Urothelium cell line (cell line): ENCODE data around the gene GALNT18.

Experiments used
- DNase-seq: peaks from one replicate; pipeline ENCODE4 v3.0.0; 2011; ENCODE audit warnings: low spot score, mixed read lengths
- FAIRE-seq: peaks from 2 replicates; lab custom pipeline; 2011; peaks lifted over from hg19 to GRCh38; lab: Jason Lieb, UNC

Gene GALNT18

GRCh38 chr11:11291041-11292015 is 330.5 kb downstream of the GALNT18 start:
- no peak for FAIRE-seq
- no peak for DNase-seq

- FAIRE-seq (no peak), DNase-seq (no peak)
Measured at GRCh38 chr11:11290354-11290753, 331.5 kb downstream of the GALNT18 start.

GRCh38 chr11:11289669-11290068 is 332.1 kb downstream of the GALNT18 start:
- FAIRE-seq (no peak), DNase-seq (no peak)

GRCh38 chr11:11288972-11289616 is 332.7 kb downstream of the GALNT18 start:
- no peak for DNase-seq
- no peak for FAIRE-seq

GRCh38 chr11:11284481-11284880 is 337.3 kb downstream of the GALNT18 start:
- no peak for FAIRE-seq
- no peak for DNase-seq

- no peak for FAIRE-seq
Measured at GRCh38 chr11:11281626-11282025, 340.2 kb downstream of the GALNT18 start.

GRCh38 chr11:11280826-11281225 is 341.0 kb downstream of the GALNT18 start:
- DNase-seq (no peak), FAIRE-seq (no peak)

More at GRCh38 chr11:11281626-11282025, 340.2 kb downstream of the GALNT18 start:
- DNase-seq = no peak

GRCh38 chr11:11279956-11280689 is 341.7 kb downstream of the GALNT18 start:
- FAIRE-seq (no peak), DNase-seq (peak; percentile 40)

GRCh38 chr11:11272254-11272653 is 349.6 kb downstream of the GALNT18 start:
- no peak for FAIRE-seq
- DNase-seq = no peak

GRCh38 chr11:11270236-11270775 is 351.5 kb downstream of the GALNT18 start:
- DNase-seq = no peak

GRCh38 chr11:11268706-11269105 is 353.1 kb downstream of the GALNT18 start:
- DNase-seq (no peak), FAIRE-seq (no peak)

More at GRCh38 chr11:11270236-11270775, 351.5 kb downstream of the GALNT18 start:
- FAIRE-seq = no peak

- no peak for FAIRE-seq
- DNase-seq = no peak
Measured at GRCh38 chr11:11268119-11268518, 353.7 kb downstream of the GALNT18 start.

GRCh38 chr11:11267312-11267711 is 354.5 kb downstream of the GALNT18 start:
- FAIRE-seq (no peak), DNase-seq (no peak)

- DNase-seq (peak; percentile 72), FAIRE-seq (no peak)
Measured at GRCh38 chr11:11265994-11266606, 355.7 kb downstream of the GALNT18 start.

- no peak for FAIRE-seq
- DNase-seq = no peak
Measured at GRCh38 chr11:11265320-11265719, 356.5 kb downstream of the GALNT18 start.

- FAIRE-seq (no peak), DNase-seq (no peak)
Measured at GRCh38 chr11:11263238-11264005, 358.4 kb downstream of the GALNT18 start.

GRCh38 chr11:11262171-11262920 is 359.5 kb downstream of the GALNT18 start:
- FAIRE-seq = no peak
- DNase-seq = no peak

- DNase-seq = no peak
- no peak for FAIRE-seq
Measured at GRCh38 chr11:11261629-11262028, 360.2 kb downstream of the GALNT18 start.

GRCh38 chr11:11260903-11261302 is 360.9 kb downstream of the GALNT18 start:
- no peak for DNase-seq
- FAIRE-seq = no peak
